ENCODE results near the gene MTMR3.

- no peak for TF ChIP-seq JUND (IDR thresholded peaks at IDR 0.05)
- TF ChIP-seq CTCF (IDR thresholded peaks at IDR 0.05 in 2 of 3, conservative IDR thresholded peaks at IDR 0.05 in 1 of 3; ENCODE audit: borderline replicate concordance in 1 of 3, insufficient read depth in 1 of 3, low read depth in 2 of 3, low read length in 2 of 3) = no peak
- no peak for TF ChIP-seq REST (IDR thresholded peaks at IDR 0.05; ENCODE audit: low read depth)
- TF ChIP-seq ZNF274 (IDR thresholded peaks at IDR 0.05; ENCODE audit: low read depth, low read length) = no peak
- TF ChIP-seq, protein P1, sequence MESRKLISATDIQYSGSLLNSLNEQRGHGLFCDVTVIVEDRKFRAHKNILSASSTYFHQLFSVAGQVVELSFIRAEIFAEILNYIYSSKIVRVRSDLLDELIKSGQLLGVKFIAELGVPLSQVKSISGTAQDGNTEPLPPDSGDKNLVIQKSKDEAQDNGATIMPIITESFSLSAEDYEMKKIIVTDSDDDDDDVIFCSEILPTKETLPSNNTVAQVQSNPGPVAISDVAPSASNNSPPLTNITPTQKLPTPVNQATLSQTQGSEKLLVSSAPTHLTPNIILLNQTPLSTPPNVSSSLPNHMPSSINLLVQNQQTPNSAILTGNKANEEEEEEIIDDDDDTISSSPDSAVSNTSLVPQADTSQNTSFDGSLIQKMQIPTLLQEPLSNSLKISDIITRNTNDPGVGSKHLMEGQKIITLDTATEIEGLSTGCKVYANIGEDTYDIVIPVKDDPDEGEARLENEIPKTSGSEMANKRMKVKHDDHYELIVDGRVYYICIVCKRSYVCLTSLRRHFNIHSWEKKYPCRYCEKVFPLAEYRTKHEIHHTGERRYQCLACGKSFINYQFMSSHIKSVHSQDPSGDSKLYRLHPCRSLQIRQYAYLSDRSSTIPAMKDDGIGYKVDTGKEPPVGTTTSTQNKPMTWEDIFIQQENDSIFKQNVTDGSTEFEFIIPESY (IDR thresholded peaks at IDR 0.05; ENCODE audit: extremely low read depth, insufficient replicate concordance, low read length) = no peak
- no peak for TF ChIP-seq EZH2phosphoT487 (IDR thresholded peaks at IDR 0.05; ENCODE audit: borderline replicate concordance)
- TF ChIP-seq ATF3 (IDR thresholded peaks at IDR 0.05) = no peak
- no peak for TF ChIP-seq POLR2A (IDR thresholded peaks at IDR 0.05; ENCODE audit: borderline replicate concordance, extremely low read depth, insufficient read depth, insufficient read length)
- no peak for TF ChIP-seq POLR2AphosphoS5 (IDR thresholded peaks at IDR 0.05; ENCODE audit: low read depth, low read length)
- TF ChIP-seq CEBPB (IDR thresholded peaks at IDR 0.05; ENCODE audit: low read depth) = no peak
- no peak for TF ChIP-seq RAD21 (IDR thresholded peaks at IDR 0.05; ENCODE audit: low read depth)
- TF ChIP-seq SP1 (IDR thresholded peaks at IDR 0.05; ENCODE audit: low read depth) = no peak
- TF ChIP-seq YY1 (IDR thresholded peaks at IDR 0.05; ENCODE audit: extremely low read depth, insufficient replicate concordance, low read depth, low read length) = no peak
- TF ChIP-seq TCF7L2 (IDR thresholded peaks at IDR 0.05; ENCODE audit: borderline replicate concordance, extremely low read depth, insufficient read depth, insufficient read length) = no peak
Observed at GRCh38 chr22:30020511-30020910, 137.5 kb downstream of the MTMR3 start.

Measured in HCT116 (cell line).